PC-3 (cell line): ENCODE results near the gene GALNT15.

Source experiments
- EZH2 ChIP-seq: fragments of 300-600 bp; sonication (generic); IDR thresholded peaks from one replicate; pipeline ENCODE4 v1.6.1; 2017; ENCODE audit warnings: antibody characterized with exemption, mild to moderate bottlenecking, low read length; ENCODE audit not compliant: unreplicated experiment
- EZH2phosphoT487 ChIP-seq: fragments of 300-600 bp; sonication (generic); IDR thresholded peaks from 2 replicates; pipeline ENCODE4 v1.6.1; 2018; ENCODE audit warnings: mild to moderate bottlenecking, antibody characterized with exemption, low read length, borderline replicate concordance
- TF ChIP-seq, protein P1 (sequence below): fragments of 300-600 bp; sonication (generic); conservative IDR thresholded peaks from 2 replicates; pipeline ENCODE4 v1.5.1; 2017; ENCODE audit warnings: antibody characterized with exemption, low read depth, mild to moderate bottlenecking, low read length

- TF ChIP-seq, protein P1, sequence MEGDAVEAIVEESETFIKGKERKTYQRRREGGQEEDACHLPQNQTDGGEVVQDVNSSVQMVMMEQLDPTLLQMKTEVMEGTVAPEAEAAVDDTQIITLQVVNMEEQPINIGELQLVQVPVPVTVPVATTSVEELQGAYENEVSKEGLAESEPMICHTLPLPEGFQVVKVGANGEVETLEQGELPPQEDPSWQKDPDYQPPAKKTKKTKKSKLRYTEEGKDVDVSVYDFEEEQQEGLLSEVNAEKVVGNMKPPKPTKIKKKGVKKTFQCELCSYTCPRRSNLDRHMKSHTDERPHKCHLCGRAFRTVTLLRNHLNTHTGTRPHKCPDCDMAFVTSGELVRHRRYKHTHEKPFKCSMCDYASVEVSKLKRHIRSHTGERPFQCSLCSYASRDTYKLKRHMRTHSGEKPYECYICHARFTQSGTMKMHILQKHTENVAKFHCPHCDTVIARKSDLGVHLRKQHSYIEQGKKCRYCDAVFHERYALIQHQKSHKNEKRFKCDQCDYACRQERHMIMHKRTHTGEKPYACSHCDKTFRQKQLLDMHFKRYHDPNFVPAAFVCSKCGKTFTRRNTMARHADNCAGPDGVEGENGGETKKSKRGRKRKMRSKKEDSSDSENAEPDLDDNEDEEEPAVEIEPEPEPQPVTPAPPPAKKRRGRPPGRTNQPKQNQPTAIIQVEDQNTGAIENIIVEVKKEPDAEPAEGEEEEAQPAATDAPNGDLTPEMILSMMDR, result no peak
- TF ChIP-seq EZH2 (no peak), EZH2phosphoT487 (no peak)
Observed at GRCh38 chr3:16140116-16140893, 34.2 kb upstream of the GALNT15 start.
